ENCODE data around the gene PBX1. TPM values are rescaled to one million over a fixed set of nuclear protein-coding genes. Genes with fewer than 3 reads are reported as not detected.

PBX1 gene
- total and polyA plus RNA-seq, 2 experiments from 2014 or later, result 40.0 to 104 TPM

- Histone ChIP-seq H2AFZ (no peak overlapping the region), H3K36me3 (ENCODE audit: insufficient read depth) (no peaks in the 10 kb centered on the region), H3K79me2 (replicated peaks; ENCODE audit: insufficient read depth) (no peaks in the 10 kb centered on the region), H3K4me3 (no peak overlapping the region), H3K9me2 (ENCODE audit: insufficient read depth) (peaks cover 11% of the 10 kb centered on the region; the same call in 1 of the 2 replicates), H4K20me1 (replicated peaks; ENCODE audit: insufficient read depth) (peaks cover 4% of the 10 kb centered on the region; the same call in 1 of the 2 replicates), H3K27me3 (ENCODE audit: insufficient read depth) (no peaks in the 10 kb centered on the region), H3F3A (replicated peaks; ENCODE audit: low read depth) (no peaks in the 10 kb centered on the region), H3K27ac (ENCODE audit: low read depth) (no peak overlapping the region), H3K4me2 (no peak overlapping the region; the same call in 1 of the 2 replicates), H3K4me1 (ENCODE audit: insufficient read depth) (0 out of 2 replicates have a peak, but pooled peaks cover 9% of the 10 kb centered on the region)
- H3K36me3 Mint-ChIP-seq (ENCODE audit: low read depth), result no peaks in the 10 kb centered on the region
- H3K4me3 Mint-ChIP-seq, result no peak overlapping the region
- no peaks in the 10 kb centered on the region for H3K9me3 Mint-ChIP-seq
- ATAC-seq (no peak), DNase-seq (ENCODE audit: low spot score) (no peak)
- no peak for TF ChIP-seq ZNF114 (CRISPR knock-in tag; IDR thresholded peaks at IDR 0.05)
- peaks cover 8% of the 10 kb centered on the region for H3K27me3 Mint-ChIP-seq (ENCODE audit: insufficient read depth, low read depth, poor library complexity)
- no peak overlapping the region; the same call in 1 of the 2 replicates for H3K27ac Mint-ChIP-seq
- H3K4me1 Mint-ChIP-seq, result peaks cover 20% of the 10 kb centered on the region; the same call in 2 of the 3 replicates
These were observed 297.4 kb downstream of the PBX1 start for GRCh38 chr1:164856381-164856780.

- Histone ChIP-seq H3K36me3 (ENCODE audit: insufficient read depth) (no peaks in the 10 kb centered on the region), H3K79me2 (replicated peaks; ENCODE audit: insufficient read depth) (no peaks in the 10 kb centered on the region), H3K4me3 (no peak overlapping the region), H3K27ac (ENCODE audit: low read depth) (no peak overlapping the region), H3K27me3 (ENCODE audit: insufficient read depth) (no peaks in the 10 kb centered on the region), H3K4me1 (ENCODE audit: insufficient read depth) (0 out of 2 replicates have a peak, but pooled peaks cover 9% of the 10 kb centered on the region), H2AFZ (no peak overlapping the region), H3K9me2 (ENCODE audit: insufficient read depth) (peaks cover 6% of the 10 kb centered on the region; the same call in 1 of the 2 replicates), H3F3A (replicated peaks; ENCODE audit: low read depth) (no peaks in the 10 kb centered on the region), H3K4me2 (no peak overlapping the region), H4K20me1 (replicated peaks; ENCODE audit: insufficient read depth) (peaks cover 4% of the 10 kb centered on the region; the same call in 1 of the 2 replicates)
- Mint-ChIP-seq H3K4me1 (peaks cover 20% of the 10 kb centered on the region; the same call in 2 of the 3 replicates), H3K9me3 (no peaks in the 10 kb centered on the region), H3K27ac (no peak overlapping the region), H3K27me3 (ENCODE audit: insufficient read depth, low read depth, poor library complexity) (peaks cover 10% of the 10 kb centered on the region), H3K4me3 (no peak overlapping the region), H3K36me3 (ENCODE audit: low read depth) (no peaks in the 10 kb centered on the region)
- ATAC-seq (no peak), DNase-seq (ENCODE audit: low spot score) (no peak)
- no peak for TF ChIP-seq ZNF462 (CRISPR knock-in tag; IDR thresholded peaks at IDR 0.05)
- no peak for TF ChIP-seq ETS1 (IDR thresholded peaks at IDR 0.05)
- no peak for TF ChIP-seq NANOG (IDR thresholded peaks at IDR 0.05; ENCODE audit: borderline replicate concordance)
- TF ChIP-seq POLR2AphosphoS5 (IDR thresholded peaks at IDR 0.05; ENCODE audit: low read depth), result no peak
- no peak for TF ChIP-seq STAT1 (IDR thresholded peaks at IDR 0.05; ENCODE audit: unreplicated experiment)
- TF ChIP-seq JUNB (IDR thresholded peaks at IDR 0.05; ENCODE audit: unreplicated experiment), result no peak
- no peak for TF ChIP-seq CREB1 (CRISPR knock-in tag; IDR thresholded peaks at IDR 0.05; ENCODE audit: low read depth)
- no peak for TF ChIP-seq CTCF (conservative IDR thresholded peaks at IDR 0.05; ENCODE audit: low read depth in 2 of 2)
These were observed 298.5 kb downstream of the PBX1 start for GRCh38 chr1:164857439-164857838.

Data from GM23338 (cell line).